GM12865 (cell line): ENCODE data around the gene PEDS1.

Experiments used
- DNase-seq: peaks from one replicate; pipeline ENCODE4 v3.0.0; 2010; ENCODE audit warnings: low read depth
- H3K4me3 ChIP-seq: 2 replicates; pipeline ENCODE4 v1.5.1; 2011; ENCODE audit warnings: mild to moderate bottlenecking, low read depth, low read length, control low read depth
- TF ChIP-seq, protein P1 (sequence below): IDR thresholded peaks from 2 replicates; pipeline ENCODE4 v1.5.1; 2011; ENCODE audit warnings: low read length, control low read depth, low read depth, inconsistent platforms; ENCODE audit not compliant: insufficient read depth; ENCODE audit errors: missing control alignments

PEDS1 gene

DNA sequence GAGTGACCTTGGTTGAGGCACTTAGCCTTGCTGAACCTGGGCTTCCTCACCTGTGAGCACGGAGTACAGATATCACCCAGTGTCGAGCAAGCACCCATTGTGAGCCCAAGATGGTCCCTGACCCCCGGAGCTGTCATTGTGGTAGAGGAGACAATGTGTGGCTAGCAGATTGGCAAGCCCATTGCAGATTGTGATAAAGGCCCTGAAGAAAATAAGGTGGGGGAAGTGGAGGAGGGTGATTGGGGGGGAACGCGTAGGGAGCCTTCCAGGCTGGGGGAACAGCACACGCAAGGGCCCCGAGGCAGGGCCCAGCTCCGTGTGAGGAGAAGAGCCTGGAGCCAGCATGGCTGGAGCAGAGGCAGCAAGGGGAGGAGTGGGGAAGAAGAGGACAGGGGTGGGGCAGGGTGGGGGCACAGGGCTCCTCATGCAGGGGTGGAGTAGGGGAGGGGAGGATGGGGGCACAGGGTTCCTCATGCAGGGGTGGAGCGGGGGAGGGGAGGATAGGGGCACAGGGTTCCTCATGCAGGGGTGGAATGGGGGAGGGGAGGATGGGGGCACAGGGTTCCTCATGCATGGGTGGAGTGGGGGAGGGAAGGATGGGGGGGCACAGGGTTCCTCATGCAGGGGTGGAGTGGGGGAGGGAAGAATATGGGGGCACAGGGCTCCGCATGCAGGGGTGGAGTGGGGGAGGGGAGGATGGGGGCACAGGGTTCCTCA lies 44.1 kb upstream of the PEDS1 start:
- TF ChIP-seq, protein P1, sequence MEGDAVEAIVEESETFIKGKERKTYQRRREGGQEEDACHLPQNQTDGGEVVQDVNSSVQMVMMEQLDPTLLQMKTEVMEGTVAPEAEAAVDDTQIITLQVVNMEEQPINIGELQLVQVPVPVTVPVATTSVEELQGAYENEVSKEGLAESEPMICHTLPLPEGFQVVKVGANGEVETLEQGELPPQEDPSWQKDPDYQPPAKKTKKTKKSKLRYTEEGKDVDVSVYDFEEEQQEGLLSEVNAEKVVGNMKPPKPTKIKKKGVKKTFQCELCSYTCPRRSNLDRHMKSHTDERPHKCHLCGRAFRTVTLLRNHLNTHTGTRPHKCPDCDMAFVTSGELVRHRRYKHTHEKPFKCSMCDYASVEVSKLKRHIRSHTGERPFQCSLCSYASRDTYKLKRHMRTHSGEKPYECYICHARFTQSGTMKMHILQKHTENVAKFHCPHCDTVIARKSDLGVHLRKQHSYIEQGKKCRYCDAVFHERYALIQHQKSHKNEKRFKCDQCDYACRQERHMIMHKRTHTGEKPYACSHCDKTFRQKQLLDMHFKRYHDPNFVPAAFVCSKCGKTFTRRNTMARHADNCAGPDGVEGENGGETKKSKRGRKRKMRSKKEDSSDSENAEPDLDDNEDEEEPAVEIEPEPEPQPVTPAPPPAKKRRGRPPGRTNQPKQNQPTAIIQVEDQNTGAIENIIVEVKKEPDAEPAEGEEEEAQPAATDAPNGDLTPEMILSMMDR, result no peak
- no peak overlapping the region for H3K4me3 ChIP-seq
- DNase-seq, result no peak

DNA sequence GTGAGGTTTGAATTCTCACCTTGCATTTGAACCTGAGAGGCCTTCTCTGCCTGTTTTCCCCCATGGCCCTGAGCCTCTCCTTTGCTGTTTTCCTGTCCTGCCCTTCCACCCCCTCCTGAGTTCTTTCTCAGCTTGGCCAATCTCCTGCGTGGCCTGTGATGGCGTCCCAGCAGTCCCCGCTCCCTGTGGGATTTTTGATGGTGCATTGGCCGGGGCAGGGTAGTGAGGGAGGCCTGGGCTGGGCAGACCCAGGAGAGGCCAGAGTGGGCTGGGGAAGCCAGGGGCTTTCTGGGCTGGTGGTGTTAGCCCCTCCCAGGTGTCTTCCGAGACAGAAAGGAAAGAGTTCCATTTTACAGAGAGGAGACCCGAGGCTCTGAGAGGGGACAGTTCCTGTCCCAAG lies 43.4 kb upstream of the PEDS1 start:
- TF ChIP-seq, protein P1, result no peak

DNA sequence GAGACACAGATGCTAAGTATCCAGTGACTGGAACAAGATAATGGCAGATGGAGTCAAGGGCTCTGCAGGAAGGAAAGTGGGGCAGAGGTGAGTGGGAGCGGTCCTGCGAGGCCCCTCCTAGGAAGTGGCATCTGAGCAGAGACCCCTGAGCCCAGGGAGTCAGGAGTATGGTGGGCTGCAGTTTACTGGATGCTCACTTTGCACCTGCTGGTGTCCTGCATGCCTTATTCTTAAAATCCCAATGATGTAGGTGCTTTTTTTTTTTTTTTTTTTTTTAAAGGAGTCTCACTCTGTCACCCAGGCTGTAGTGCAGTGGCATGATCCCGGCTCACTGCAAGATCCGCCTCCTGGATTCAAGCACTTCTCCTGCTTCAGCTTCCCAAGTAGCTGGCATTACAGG lies 42.7 kb upstream of the PEDS1 start:
- TF ChIP-seq, protein P1, result no peak
- no peak overlapping the region for H3K4me3 ChIP-seq
- DNase-seq, result no peak

More for the DNA sequence above, 43.4 kb upstream of the PEDS1 start:
- no peak overlapping the region for H3K4me3 ChIP-seq
- no peak for DNase-seq

DNA sequence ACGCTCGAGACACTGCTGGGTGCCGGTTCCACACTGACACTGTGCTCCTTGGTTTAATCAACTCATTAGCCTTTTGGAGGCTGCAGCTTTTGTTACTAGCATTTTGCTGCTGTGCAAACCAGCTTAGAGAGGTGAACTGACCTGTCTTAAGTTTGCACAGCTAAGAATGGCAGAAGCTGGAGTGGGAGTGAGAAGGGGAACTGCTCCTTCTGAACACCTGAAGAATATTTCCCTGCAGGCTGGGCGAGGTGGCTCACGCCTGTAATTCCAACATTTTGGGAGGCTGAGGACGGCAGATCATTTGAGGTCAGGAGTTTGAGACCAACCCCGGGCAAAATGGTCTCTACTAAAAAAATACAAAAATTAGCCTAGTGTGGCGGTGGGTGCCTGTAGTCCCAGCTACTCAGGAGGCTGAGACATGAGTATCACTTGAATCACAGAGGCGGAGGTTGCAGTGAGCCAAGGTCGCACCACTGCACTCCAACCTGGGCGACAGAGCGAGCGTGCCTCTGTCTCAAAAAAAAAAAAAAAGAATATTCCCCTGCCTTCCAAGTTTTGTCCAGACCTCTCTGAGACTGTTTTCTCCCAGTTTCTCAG lies 42.1 kb upstream of the PEDS1 start:
- TF ChIP-seq, protein P1, result no peak
- no peak for DNase-seq
- H3K4me3 ChIP-seq, result no peak overlapping the region

DNA sequence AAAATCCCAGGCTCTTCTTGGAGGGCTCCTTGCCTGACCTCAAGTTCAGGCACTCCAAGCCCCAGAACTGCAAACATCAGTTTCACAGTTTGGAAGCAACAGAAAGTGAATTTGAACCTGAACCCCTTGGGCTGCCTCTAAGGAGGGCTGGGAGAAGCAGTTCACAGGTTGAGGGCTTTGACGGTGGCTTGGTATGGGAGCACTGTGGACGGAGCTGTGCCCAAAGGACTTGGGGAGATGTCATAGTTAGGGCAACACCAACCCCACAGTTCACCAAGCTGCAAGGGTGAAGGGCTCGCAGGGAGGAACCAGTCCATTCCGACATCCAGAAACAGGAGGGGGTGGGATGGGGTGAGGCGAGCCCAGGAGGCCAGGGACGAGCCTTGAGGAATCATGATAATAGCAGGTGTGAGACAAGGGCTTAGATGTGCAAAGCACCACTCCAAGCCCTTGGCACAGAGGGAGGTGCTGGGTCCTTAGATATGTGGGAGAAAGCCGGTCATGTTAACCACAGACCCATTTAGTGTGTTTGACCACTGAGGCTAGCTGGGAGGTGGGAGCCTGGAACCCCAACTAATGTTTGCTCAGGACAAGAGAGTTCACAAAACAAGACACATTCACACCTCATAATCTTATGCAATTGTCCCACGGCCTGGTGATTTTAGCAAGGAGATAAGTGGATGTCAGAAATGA lies 41.5 kb upstream of the PEDS1 start:
- no peak overlapping the region for H3K4me3 ChIP-seq
- DNase-seq, result no peak
- TF ChIP-seq, protein P1, result no peak

DNA sequence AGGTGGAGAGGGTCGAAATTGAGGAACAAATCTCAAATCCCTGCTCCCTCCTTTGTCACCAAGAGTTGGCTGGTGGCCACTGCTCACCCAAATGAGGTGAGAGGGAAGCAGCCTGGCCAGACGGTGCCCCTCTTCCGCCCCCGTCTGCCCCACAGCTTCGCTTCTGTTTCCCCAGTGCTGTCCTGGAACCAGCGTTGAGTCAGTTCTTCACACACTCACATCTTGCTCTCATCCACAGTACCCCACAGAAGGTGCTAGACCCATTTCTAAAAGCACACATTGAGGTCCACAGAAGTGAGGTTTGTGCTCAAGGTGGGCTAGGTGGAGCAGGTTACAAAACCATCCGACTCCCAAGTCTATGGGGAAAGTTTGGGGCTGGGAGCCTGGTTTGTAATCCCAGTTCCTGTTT lies 40.9 kb upstream of the PEDS1 start:
- no peak overlapping the region for H3K4me3 ChIP-seq
- TF ChIP-seq, protein P1, result no peak
- no peak for DNase-seq
